Gastroesophageal sphincter (tissue), 4 donors: Measurements from ENCODE around the gene RIMS1. TPM values are rescaled to one million over a fixed set of nuclear protein-coding genes. Genes with fewer than 3 reads are reported as not detected.
"Not testable (repeated sequence)": the region's sequence is repeated elsewhere in the genome, so short reads cannot be mapped to it uniquely, and the experiment has no call there.

ENCODE experiments used
- ATAC-seq: fragments of 150-250 bp; one replicate; pipeline ENCODE4 v1.9.1; 2016; ENCODE audit warnings: mild to moderate bottlenecking, moderate library complexity
- H3K27ac ChIP-seq, 4 donors: fragments of 200-600 bp; sonication (generic) in 3 of 4; 1 replicate in 3 of 4; 2 replicates in 1 of 4; pipeline ENCODE4 v1.5.1; 2016 to 2019
- H3K27me3 ChIP-seq: fragments of 200-600 bp; sonication (generic); one replicate; pipeline ENCODE4 v1.5.1; 2019
- H3K36me3 ChIP-seq, 2 donors: fragments of 200-600 bp; sonication (generic); one replicate each; pipeline ENCODE4 v1.5.1; 2019; ENCODE audit warnings: control low read depth in 1 of 2
- H3K4me1 ChIP-seq, 3 donors: fragments of 200-600 bp; sonication (generic); 1 replicate in 2 of 3; 2 replicates in 1 of 3; pipeline ENCODE4 v1.5.1; 2016 to 2019; ENCODE audit warnings: control low read depth in 2 of 3
- H3K4me3 ChIP-seq, 2 donors: fragments of 200-600 bp; sonication (generic); one replicate each; pipeline ENCODE4 v1.5.1; 2019; ENCODE audit warnings: mild to moderate bottlenecking in 1 of 2, moderate library complexity in 1 of 2
- H3K9me3 ChIP-seq, 3 donors: fragments of 200-600 bp; sonication (generic); one replicate each; pipeline ENCODE4 v1.5.1; 2017 to 2019; ENCODE audit warnings: control low read depth in 2 of 3
- EP300 ChIP-seq: sonication (generic); formaldehyde crosslinking; IDR thresholded peaks from one replicate; pipeline ENCODE4 v1.6.1; 2017; ENCODE audit warnings: antibody characterized with exemption, mild to moderate bottlenecking
- POLR2A ChIP-seq, 2 donors: fragments of 450-650 bp; IDR thresholded peaks; one replicate each; pipeline ENCODE4 v1.6.1; 2017; ENCODE audit warnings: antibody characterized with exemption in 2 of 2, mild to moderate bottlenecking in 2 of 2, moderate library complexity in 1 of 2
- POLR2AphosphoS5 ChIP-seq: sonication (generic); formaldehyde crosslinking; IDR thresholded peaks from one replicate; pipeline ENCODE4 v1.6.1; 2017; ENCODE audit warnings: antibody characterized with exemption
- WGBS, 2 donors: methylation state at CpG; one replicate each; pipeline ENCODE4 v1.1.5; 2018; ENCODE audit warnings: low coverage in 1 of 2; 5-methylcytosine and 5-hydroxymethylcytosine counted together
- total RNA-seq, 4 donors: library from RNA; depleted of rRNA; stranded (reverse); fragments of >200 nt; gene quantifications; one replicate each; pipeline ENCODE4 v1.1.0, GENCODE V29; 2016
- TF ChIP-seq, protein P1 (sequence below), 4 experiments: fragments of 200-600 bp in 2 of 4; fragments of 450-650 bp in 2 of 4; sonication (generic) in 1 of 4; IDR thresholded peaks; one replicate each; pipeline ENCODE4 v1.5.1; 2017 to 2019; ENCODE audit warnings: antibody characterized with exemption in 4 of 4, mild to moderate bottlenecking in 2 of 4, moderate library complexity in 2 of 4

RIMS1 gene
- total RNA-seq, 4 donors from 2014 or later, result 9.3 to 66.5 (median 17.7) TPM

DNA sequence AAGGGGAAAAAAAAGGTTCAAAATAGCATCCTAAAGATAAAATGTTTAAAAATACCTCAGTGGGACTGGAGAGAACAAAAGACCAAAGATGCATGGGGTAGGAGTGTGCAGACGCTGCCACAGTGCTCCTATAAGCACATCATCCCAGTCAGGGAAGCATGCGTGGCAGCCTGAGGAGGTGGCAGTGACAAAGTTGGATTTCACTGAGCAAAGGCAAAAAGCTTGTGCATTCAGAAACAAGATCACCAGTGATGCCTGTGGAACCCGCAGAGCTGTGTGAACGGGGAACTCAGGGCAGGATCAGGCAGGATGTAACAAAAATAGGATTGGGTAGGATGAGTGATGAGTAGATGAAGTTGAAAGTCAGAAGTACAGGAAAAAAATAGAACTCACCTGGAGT, 116.1 kb downstream of the RIMS1 start:
- no peak for TF ChIP-seq POLR2A (IDR thresholded peaks at IDR 0.05)
- no peak for TF ChIP-seq EP300
- no peak for TF ChIP-seq POLR2AphosphoS5
- TF ChIP-seq, protein P1, sequence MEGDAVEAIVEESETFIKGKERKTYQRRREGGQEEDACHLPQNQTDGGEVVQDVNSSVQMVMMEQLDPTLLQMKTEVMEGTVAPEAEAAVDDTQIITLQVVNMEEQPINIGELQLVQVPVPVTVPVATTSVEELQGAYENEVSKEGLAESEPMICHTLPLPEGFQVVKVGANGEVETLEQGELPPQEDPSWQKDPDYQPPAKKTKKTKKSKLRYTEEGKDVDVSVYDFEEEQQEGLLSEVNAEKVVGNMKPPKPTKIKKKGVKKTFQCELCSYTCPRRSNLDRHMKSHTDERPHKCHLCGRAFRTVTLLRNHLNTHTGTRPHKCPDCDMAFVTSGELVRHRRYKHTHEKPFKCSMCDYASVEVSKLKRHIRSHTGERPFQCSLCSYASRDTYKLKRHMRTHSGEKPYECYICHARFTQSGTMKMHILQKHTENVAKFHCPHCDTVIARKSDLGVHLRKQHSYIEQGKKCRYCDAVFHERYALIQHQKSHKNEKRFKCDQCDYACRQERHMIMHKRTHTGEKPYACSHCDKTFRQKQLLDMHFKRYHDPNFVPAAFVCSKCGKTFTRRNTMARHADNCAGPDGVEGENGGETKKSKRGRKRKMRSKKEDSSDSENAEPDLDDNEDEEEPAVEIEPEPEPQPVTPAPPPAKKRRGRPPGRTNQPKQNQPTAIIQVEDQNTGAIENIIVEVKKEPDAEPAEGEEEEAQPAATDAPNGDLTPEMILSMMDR (IDR thresholded peaks at IDR 0.05), result no peak
- Histone ChIP-seq H3K36me3 (no peaks in the 10 kb centered on the region), H3K27ac (no peak overlapping the region), H3K4me1 (no peaks in the 10 kb centered on the region), H3K4me3 (no peak overlapping the region), H3K9me3 (peaks cover 0 to 17% (median 0%) of the 10 kb centered on the region in 3 donors), H3K27me3 (no peaks in the 10 kb centered on the region)
- WGBS, 2 donors, result 42 to 73% methylated on average over 3 to 4 of the region's 4 CpGs
- ATAC-seq, result no peak

DNA sequence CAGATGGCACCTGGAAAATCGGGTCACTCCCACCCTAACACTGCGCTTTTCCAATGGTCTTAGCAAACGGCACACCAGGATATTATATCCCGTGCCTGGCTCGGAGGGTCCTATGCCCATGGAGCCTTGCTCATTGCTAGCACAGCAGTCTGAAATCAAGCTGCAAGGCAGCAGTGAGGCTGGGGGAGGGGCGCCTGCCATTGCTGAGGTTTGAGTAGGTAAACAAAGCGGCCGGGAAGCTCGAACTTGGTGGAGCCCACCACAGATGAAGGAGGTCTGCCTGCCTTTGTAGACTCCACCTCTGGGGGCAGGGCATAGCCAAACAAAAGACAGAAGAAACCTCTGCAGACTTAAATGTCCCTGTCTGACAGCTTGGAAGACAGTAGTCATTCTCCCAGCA, 120.2 kb downstream of the RIMS1 start:
- H3K27ac ChIP-seq, H3K36me3 ChIP-seq, H3K27me3 ChIP-seq, H3K4me3 ChIP-seq, H3K4me1 ChIP-seq, ATAC-seq: not testable (repeated sequence)
- peaks cover 0 to 28% (median 0%) of the 10 kb centered on the region in 3 donors for H3K9me3 ChIP-seq
- 95 to 100% methylated on average over 3 to 6 of the region's 9 CpGs for WGBS, 2 donors

DNA sequence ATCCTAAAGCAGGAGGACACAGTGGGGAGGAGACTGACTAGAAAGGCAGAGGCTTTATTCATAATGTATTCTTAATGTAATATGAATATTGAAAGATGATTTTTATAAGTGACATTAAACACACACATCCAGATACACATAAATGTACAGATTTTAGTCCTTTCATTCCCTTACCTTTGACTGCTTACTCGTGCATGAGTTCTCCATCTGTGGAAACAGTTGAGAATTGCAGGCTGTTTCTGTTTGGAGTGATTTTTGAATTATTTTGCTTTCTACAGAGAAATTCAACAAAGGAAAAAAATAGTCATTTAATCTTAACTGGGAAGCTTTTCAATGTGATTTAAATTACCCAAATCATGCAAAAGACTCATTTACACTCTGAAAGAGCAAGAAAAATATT, 136.5 kb downstream of the RIMS1 start:
- no peaks in the 10 kb centered on the region for H3K4me1 ChIP-seq
- no peak overlapping the region for H3K27ac ChIP-seq
- 17 to 25% methylated on average over 1 of the region's 1 CpG for WGBS, 2 donors
- no peak overlapping the region for H3K4me3 ChIP-seq
- H3K27me3 ChIP-seq, result no peaks in the 10 kb centered on the region
- no peaks in the 10 kb centered on the region for H3K9me3 ChIP-seq
- TF ChIP-seq EP300 (no peak), POLR2AphosphoS5 (no peak), POLR2A (IDR thresholded peaks at IDR 0.05) (no peak)
- TF ChIP-seq, protein P1 (IDR thresholded peaks at IDR 0.05), result no peak
- no peak for ATAC-seq
- H3K36me3 ChIP-seq, result no peaks in the 10 kb centered on the region

DNA sequence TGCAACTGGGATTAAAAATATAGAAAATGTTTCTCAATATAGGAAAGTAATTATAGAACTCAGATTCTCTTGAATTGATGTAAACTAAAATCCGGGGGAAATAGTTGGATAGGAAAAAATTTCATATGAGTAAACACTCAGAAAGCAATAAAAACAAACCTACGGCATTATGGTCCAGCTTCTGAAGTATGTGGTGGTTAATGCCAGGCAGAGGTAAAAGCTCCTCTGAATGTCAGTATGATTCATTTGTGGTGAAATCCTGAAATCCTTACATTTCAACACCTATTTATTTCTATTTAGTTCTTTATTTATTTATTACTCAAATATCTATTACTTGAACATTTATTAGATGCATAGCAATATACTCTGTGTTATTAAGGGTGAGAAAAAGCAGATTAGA, 145.1 kb downstream of the RIMS1 start:
- no peak overlapping the region for H3K4me3 ChIP-seq
- ATAC-seq, result no peak
- H3K9me3 ChIP-seq, result no peaks in the 10 kb centered on the region
- H3K27ac ChIP-seq, result no peak overlapping the region
- TF ChIP-seq, protein P1 (IDR thresholded peaks at IDR 0.05), result no peak
- TF ChIP-seq POLR2AphosphoS5 (no peak), POLR2A (IDR thresholded peaks at IDR 0.05) (no peak), EP300 (no peak)
- H3K4me1 ChIP-seq, result no peaks in the 10 kb centered on the region
- no peaks in the 10 kb centered on the region for H3K27me3 ChIP-seq
- H3K36me3 ChIP-seq, result no peaks in the 10 kb centered on the region
- WGBS, 2 donors, result 46 to 55% methylated on average over 2 of the region's 2 CpGs

DNA sequence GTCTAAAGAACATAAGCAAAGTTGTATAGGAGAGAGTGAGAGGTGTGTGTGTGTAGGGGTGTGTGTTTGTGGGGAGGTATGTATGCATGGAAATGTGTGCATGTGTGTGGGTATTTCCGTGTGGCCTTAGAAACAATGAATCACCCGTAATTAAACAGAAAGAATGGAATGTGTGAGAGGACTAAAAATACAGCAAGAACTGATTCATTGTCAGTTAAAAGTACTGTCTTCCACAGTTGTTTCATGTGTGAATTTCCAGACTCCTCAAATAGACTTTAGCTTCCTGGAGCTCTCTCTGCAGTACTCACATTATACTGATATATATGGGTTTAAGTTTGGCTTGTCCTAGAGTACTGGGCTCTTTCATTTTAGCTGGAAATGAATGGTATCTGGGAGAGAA, 145.7 kb downstream of the RIMS1 start:
- Histone ChIP-seq H3K4me1 (no peaks in the 10 kb centered on the region), H3K4me3 (no peak overlapping the region), H3K27ac (no peak overlapping the region), H3K27me3 (no peaks in the 10 kb centered on the region), H3K9me3 (no peaks in the 10 kb centered on the region), H3K36me3 (no peaks in the 10 kb centered on the region)
- no peak for TF ChIP-seq EP300
- TF ChIP-seq POLR2AphosphoS5, result no peak
- no peak for TF ChIP-seq POLR2A (IDR thresholded peaks at IDR 0.05)
- TF ChIP-seq, protein P1 (IDR thresholded peaks at IDR 0.05), result no peak
- no peak for ATAC-seq
- 22 to 23% methylated on average over 2 of the region's 2 CpGs for WGBS, 2 donors

DNA sequence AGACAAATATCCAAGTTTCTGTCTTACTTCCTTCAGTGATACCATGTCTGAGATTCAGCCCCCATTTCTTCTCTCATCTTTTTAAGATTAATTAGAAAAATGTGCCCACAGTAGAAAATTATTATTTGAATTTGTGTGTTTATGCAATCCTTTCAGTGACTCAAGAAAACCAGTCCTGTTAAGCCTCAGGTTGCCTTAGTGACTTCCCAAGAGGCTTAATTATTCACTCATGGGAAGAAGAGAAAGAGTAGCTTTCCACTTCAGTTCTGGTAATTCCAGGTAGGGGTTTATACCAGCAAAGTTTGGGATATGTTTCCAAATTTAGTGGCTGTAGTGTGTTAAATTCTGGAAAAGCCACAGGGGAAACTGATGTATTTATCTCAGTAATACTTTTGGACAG, 149.1 kb downstream of the RIMS1 start:
- Histone ChIP-seq H3K27ac (no peak overlapping the region), H3K4me1 (no peaks in the 10 kb centered on the region), H3K27me3 (no peaks in the 10 kb centered on the region), H3K4me3 (no peak overlapping the region), H3K9me3 (no peaks in the 10 kb centered on the region), H3K36me3 (no peaks in the 10 kb centered on the region)
- no peak for TF ChIP-seq EP300
- TF ChIP-seq POLR2A (IDR thresholded peaks at IDR 0.05), result no peak
- TF ChIP-seq, protein P1 (IDR thresholded peaks at IDR 0.05), result no peak
- TF ChIP-seq POLR2AphosphoS5, result no peak
- ATAC-seq, result no peak
